ENCODE measurements around the gene PDLIM1. TPM values are rescaled to one million over a fixed set of nuclear protein-coding genes. Genes with fewer than 3 reads are reported as not detected.

Gene PDLIM1
- polyA plus RNA-seq, 1 of the 3 experiments (the other 2 are of a cell fraction) = 97.2 TPM

GRCh38 chr10:95286707-95287106, 4.1 kb downstream of the PDLIM1 start:
- H3K9me2 ChIP-seq = no peaks in the 10 kb centered on the region
- TF ChIP-seq REST (IDR thresholded peaks at IDR 0.05; ENCODE audit: low read depth, low read length) (no peak), POLR2AphosphoS5 (IDR thresholded peaks at IDR 0.05; ENCODE audit: low read depth, low read length) (no peak), GATA2 (CRISPR knock-in tag; IDR thresholded peaks at IDR 0.05) (no peak), YY1 (IDR thresholded peaks at IDR 0.05; ENCODE audit: low read depth) (no peak), ZBTB33 (IDR thresholded peaks at IDR 0.05; ENCODE audit: borderline replicate concordance, low read depth) (no peak), CTCF (IDR thresholded peaks at IDR 0.05) (no peak)
- H3K9me3 ChIP-seq = no peaks in the 10 kb centered on the region
- ChIA-PET CTCF (interaction anchor here (3.3 kb wide), 1 partner anchor 77 kb away, joined by 16 read pairs; no protein-coding TSS in a partner anchor), POLR2A (no interaction called here)
- no peaks in the 10 kb centered on the region for H4K20me1 ChIP-seq (ENCODE audit: insufficient read depth)
- H3K4me1 ChIP-seq (ENCODE audit: control insufficient read depth in 1 of 2, insufficient read depth in 2 of 2, low read depth in 1 of 2, low read length in 1 of 2) = peaks cover 3 to 4% of the 10 kb centered on the region in 2 experiments; a peak in 1 of 4 replicates
- no peak overlapping the region for H3K27ac ChIP-seq (ENCODE audit: low read depth in 2 of 2, low read length in 1 of 2)
- DNase-seq = no peak
- H3K4me3 ChIP-seq (ENCODE audit: low read depth in 2 of 2, low read length in 1 of 2) = no peak overlapping the region
- no peak overlapping the region for H3K9ac ChIP-seq
- peaks cover 5% of the 10 kb centered on the region for H3F3A ChIP-seq (replicated peaks; ENCODE audit: insufficient read depth)
- no peaks in the 10 kb centered on the region for H3K27me3 ChIP-seq (ENCODE audit: insufficient read depth)
- 83% methylated on average over 1 of the region's 1 CpG for WGBS (ENCODE audit: low lambda C conversion rate)
- no peak overlapping the region for H3K4me2 ChIP-seq
- H2AFZ ChIP-seq (ENCODE audit: low read depth) = no peak overlapping the region
- no peaks in the 10 kb centered on the region for H3K36me3 ChIP-seq (replicated peaks in 1 of 2; ENCODE audit: control insufficient read depth in 1 of 2, insufficient read depth in 2 of 2, low read length in 1 of 2)
- H3K79me2 ChIP-seq (ENCODE audit: insufficient read depth) = peaks cover 86% of the 10 kb centered on the region

- H3K27me3 ChIP-seq (ENCODE audit: insufficient read depth) = no peaks in the 10 kb centered on the region
- no peaks in the 10 kb centered on the region for H3K9me2 ChIP-seq
- no peak overlapping the region for H3K4me3 ChIP-seq (ENCODE audit: low read depth in 2 of 2, low read length in 1 of 2)
- no peaks in the 10 kb centered on the region for H3K9me3 ChIP-seq
- H4K20me1 ChIP-seq (ENCODE audit: insufficient read depth) = no peaks in the 10 kb centered on the region
- CTCF ChIA-PET = interaction anchor here (1.6 kb wide), 1 partner anchor 40 kb away, joined by 4 read pairs; no protein-coding TSS in a partner anchor
- H2AFZ ChIP-seq (ENCODE audit: low read depth) = no peak overlapping the region
- H3F3A ChIP-seq (replicated peaks; ENCODE audit: insufficient read depth) = peaks cover 5% of the 10 kb centered on the region
- H3K27ac ChIP-seq (ENCODE audit: low read depth in 2 of 2, low read length in 1 of 2) = no peak overlapping the region
- TF ChIP-seq RCOR1 (IDR thresholded peaks at IDR 0.05; ENCODE audit: low read length) (no peak), YY1 (IDR thresholded peaks at IDR 0.05; ENCODE audit: low read depth) (no peak), JUND (IDR thresholded peaks at IDR 0.05) (no peak), FOXM1 (IDR thresholded peaks at IDR 0.05; ENCODE audit: low read depth) (no peak), MXI1 (IDR thresholded peaks at IDR 0.05; ENCODE audit: low read depth, low read length) (no peak), TCF12 (IDR thresholded peaks at IDR 0.05) (no peak), FOSL2 (IDR thresholded peaks at IDR 0.05; ENCODE audit: borderline replicate concordance, low read depth) (no peak), RFX5 (IDR thresholded peaks at IDR 0.05; ENCODE audit: low read length) (no peak), RXRA (IDR thresholded peaks at IDR 0.05; ENCODE audit: borderline replicate concordance, low read depth) (no peak), ZBTB33 (IDR thresholded peaks at IDR 0.05; ENCODE audit: borderline replicate concordance, low read depth) (no peak), CHD2 (IDR thresholded peaks at IDR 0.05; ENCODE audit: low read length, partially characterized antibody) (no peak), EZH2phosphoT487 (IDR thresholded peaks at IDR 0.05; ENCODE audit: borderline replicate concordance, low read depth) (no peak)
- peaks cover 97% of the 10 kb centered on the region for H3K79me2 ChIP-seq (ENCODE audit: insufficient read depth)
- H3K9ac ChIP-seq = no peak overlapping the region
- H3K4me1 ChIP-seq (ENCODE audit: control insufficient read depth in 1 of 2, insufficient read depth in 2 of 2, low read depth in 1 of 2, low read length in 1 of 2) = peaks cover 3 to 10% of the 10 kb centered on the region in 2 experiments; a peak in 1 of 4 replicates
- no peaks in the 10 kb centered on the region for H3K36me3 ChIP-seq (replicated peaks in 1 of 2; ENCODE audit: control insufficient read depth in 1 of 2, insufficient read depth in 2 of 2, low read length in 1 of 2)
- 92% methylated on average over 2 of the region's 2 CpGs for WGBS (ENCODE audit: low lambda C conversion rate)
- no peak overlapping the region for H3K4me2 ChIP-seq
- DNase-seq = no peak
- POLR2A ChIA-PET = no interaction called here
Observed at GRCh38 chr10:95285556-95285955, 5.2 kb downstream of the PDLIM1 start.

Data from SK-N-SH (cell line).